Psoas muscle (tissue), 8 donors: ENCODE results near the gene ELL3. TPM values are rescaled to one million over a fixed set of nuclear protein-coding genes. Genes with fewer than 3 reads are reported as not detected.
"Not testable (repeated sequence)": the region's sequence is repeated elsewhere in the genome, so short reads cannot be mapped to it uniquely, and the experiment has no call there.

Experiments used
- ATAC-seq, 4 donors: fragments of 200-7000 bp; cut with Tn5 transposase; one replicate each; pipeline ENCODE4 v1.9.1; 2020; ENCODE audit warnings: moderate library complexity in 3 of 4, mild to moderate bottlenecking in 2 of 4
- DNase-seq, 2 donors: peaks; one replicate each; pipeline ENCODE4 v3.0.0-alpha.2; 2020
- H3K27ac ChIP-seq: fragments of 200-600 bp; one replicate; pipeline ENCODE4 v1.8.0; 2022
- H3K27me3 ChIP-seq, 3 donors: fragments of 200-600 bp in 1 of 3; one replicate each; pipeline versions ENCODE4 v1.6.1 to v1.8.0; 2013 to 2022; ENCODE audit warnings: low read length in 2 of 3, mild to moderate bottlenecking in 2 of 3, moderate library complexity in 1 of 3; ENCODE audit not compliant: insufficient read depth in 3 of 3
- H3K36me3 ChIP-seq, 2 donors: fragments of 200-600 bp in 1 of 2; one replicate each; pipeline versions ENCODE4 v1.6.1 to v1.8.0; 2013 to 2022; ENCODE audit warnings: low read depth in 1 of 2, mild to moderate bottlenecking in 1 of 2, moderate library complexity in 1 of 2; ENCODE audit not compliant: insufficient read depth in 1 of 2
- H3K4me1 ChIP-seq: fragments of 200-600 bp; one replicate; pipeline ENCODE4 v1.8.0; 2022
- H3K4me3 ChIP-seq: fragments of 200-600 bp; one replicate; pipeline ENCODE4 v1.8.0; 2022; ENCODE audit warnings: mild to moderate bottlenecking
- H3K9me3 ChIP-seq: fragments of 200-600 bp; one replicate; pipeline ENCODE4 v1.8.0; 2022
- CTCF ChIP-seq: fragments of 200-600 bp; IDR thresholded peaks from one replicate; pipeline ENCODE4 v1.8.0; 2022; ENCODE audit warnings: antibody characterized with exemption
- WGBS, 3 donors: extraction: QIAGEN DNeasy Blood & Tissue Kit; methylation state at CpG; one replicate each; pipeline versions ENCODE4 v1.1.6 to v1.1.7; 2013; 5-methylcytosine and 5-hydroxymethylcytosine counted together
- intact Hi-C, 2 donors: fragments of 100-400 bp; cut with DNase I; formaldehyde crosslinking; loops; one replicate each; pipeline versions ENCODE4 v1.11.0 to v1.14.2; 2022
- long read RNA-seq, 2 donors: library from polyadenylated mRNA; unstranded; transcript quantifications; one replicate each; pipeline ENCODE4 v2.0.0, GENCODE V29; 2021
- polyA plus RNA-seq, 3 donors: library from polyadenylated mRNA; stranded (reverse); fragments of 200-250 nt; gene quantifications; one replicate each; pipeline ENCODE4 v1.2.3, GENCODE V29; 2013
- total RNA-seq, 4 donors: library from RNA; stranded (reverse); fragmentation: NEBNext Ultra II Directional in 2 of 4; extraction: Animal tissue kit (Norgen Biotek cat#: 25700) in 2 of 4; gene quantifications; one replicate each; pipeline versions ENCODE4 v1.2.1 to v1.2.4, GENCODE V29; 2021 to 2023
- donor health status: healthy with polysubstance abuse.
- donor health status: DM: no; HTN: no; CAD: no; lungs with moderate emphysema.
- donor health status: Bipolar disorder and iron deficiency.
- donor health status: healthy.
- donor health status: DM: yes; HTN: yes; CAD: no.
- donor health status: DM: no; HTN: no; CAD: no.
- donor health status: DM: no; HTN: no; CAD: no.
- donor health status: DM: yes; HTN: yes; CAD: no.

ELL3 gene
- total RNA-seq (1 to 10 TPM; 1.3 to 8.5 (median 2.3) TPM), polyA plus RNA-seq (1 to 10 TPM; 1.5 to 4.6 (median 4.1) TPM)
- long read RNA-seq, donor 1, partial matches to known transcripts = 0 of 2 reads
- long read RNA-seq, donor 1, other reads (novel, unspliced or antisense) = 2 of 2 reads
- long read RNA-seq, donor 2, transcript ELL3-201 (11 exons, 2,352 nt) = major isoform, 6 of 10 reads
- long read RNA-seq, donor 2, partial matches to known transcripts = 1 of 10 reads
- long read RNA-seq, donor 2, other reads (novel, unspliced or antisense) = 3 of 10 reads

GRCh38 chr15:43776718-43777266, at the start of gene ELL3:
TSS of gene ELL3 (minus strand) at chr15:43776966. CDS start at chr15:43776901, 65 bp downstream.
- 0 to 2% (median 2%) methylated on average over 39 to 41 of the region's 41 CpGs for whole genome bisulfite sequencing, 3 donors
- intact Hi-C loops = no loop called here
- Histone ChIP-seq H3K36me3 (peaks cover 5 to 25% of the 10 kb centered on the region in 2 donors), H3K27me3 (no peaks in the 10 kb centered on the region), H3K4me1 (peaks cover 4% of the 10 kb centered on the region), H3K9me3 (no peaks in the 10 kb centered on the region), H3K4me3 (peak within 1 kb of the TSS; percentile 78), H3K27ac (peak within 1 kb of the TSS; percentile 74)
- DNase-seq (peak; percentile 81 to 85), ATAC-seq (peak; percentile 73 to 87 (median 82))
- TF ChIP-seq CTCF = no peak

GRCh38 chr15:43826029-43826507, 49.3 kb upstream of the ELL3 start:
- no peaks in the 10 kb centered on the region for H3K36me3 ChIP-seq
- WGBS, 3 donors = 96% methylated on average over 11 of the region's 11 CpGs
- no peaks in the 10 kb centered on the region for H3K9me3 ChIP-seq
- H3K4me3 ChIP-seq = peak overlapping the region; percentile 64
- H3K27ac ChIP-seq = no peak overlapping the region
- ATAC-seq (no peak), DNase-seq (no peak)
- H3K4me1 ChIP-seq = peaks cover 20% of the 10 kb centered on the region
- H3K27me3 ChIP-seq = peaks cover 0 to 20% (median 2%) of the 10 kb centered on the region in 3 donors
- intact Hi-C loops = no loop called here
- TF ChIP-seq CTCF = no peak

GRCh38 chr15:43825305-43825704, 48.5 kb upstream of the ELL3 start:
- H3K27ac ChIP-seq, H3K4me3 ChIP-seq, H3K36me3 ChIP-seq, DNase-seq, ATAC-seq, intact Hi-C loops, H3K9me3 ChIP-seq: not testable (repeated sequence)
- Histone ChIP-seq H3K27me3 (peaks cover 0 to 20% (median 2%) of the 10 kb centered on the region in 3 donors), H3K4me1 (peaks cover 20% of the 10 kb centered on the region)
- 91 to 95% (median 93%) methylated on average over 11 of the region's 11 CpGs for WGBS, 3 donors

- Histone ChIP-seq H3K36me3 (no peaks in the 10 kb centered on the region), H3K4me1 (peaks cover 20% of the 10 kb centered on the region), H3K27ac (peak within 1 kb of the TSS; percentile 92), H3K27me3 (peaks cover 0 to 20% (median 2%) of the 10 kb centered on the region in 3 donors), H3K4me3 (peak within 1 kb of the TSS; percentile 83), H3K9me3 (no peaks in the 10 kb centered on the region)
- ATAC-seq (peak; percentile 95 to 99 (median 97)), DNase-seq (peak; percentile 92 to 97)
- WGBS, 3 donors = 7 to 8% (median 8%) methylated on average over 46 of the region's 46 CpGs
- TF ChIP-seq CTCF = no peak
- intact Hi-C loops = no loop called here
Measured at GRCh38 chr15:43824302-43825246, 47.8 kb upstream of the ELL3 start, which contains the start of gene MFAP1. TSS of gene MFAP1 (minus strand) at chr15:43824690. CDS start at chr15:43824569, 121 bp downstream.
